HG03066 (cell line): Measurements from ENCODE around the gene EXOG.
"Not testable (repeated sequence)": the region's sequence is repeated elsewhere in the genome, so short reads cannot be mapped to it uniquely, and the experiment has no call there.

ENCODE experiments used
- ATAC-seq: cut with Tn5 transposase; IDR thresholded peaks from one replicate; pipeline ENCODE4 v1.9.1; 2021; ENCODE audit warnings: low read depth; ENCODE audit not compliant: unreplicated experiment

The EXOG gene

GRCh38 chr3:38560996-38561717 lies 65.0 kb downstream of the EXOG start:
- no peak for ATAC-seq

- no peak for ATAC-seq
Measured at GRCh38 chr3:38561746-38562466, 65.8 kb downstream of the EXOG start.

- no peak for ATAC-seq
Measured at GRCh38 chr3:38562467-38562925, 66.4 kb downstream of the EXOG start.

GRCh38 chr3:38563070-38563885 lies 67.1 kb downstream of the EXOG start:
- no peak for ATAC-seq

- ATAC-seq: no peak
Measured at GRCh38 chr3:38563886-38564270, 67.7 kb downstream of the EXOG start.

GRCh38 chr3:38564631-38565338 lies 68.6 kb downstream of the EXOG start:
- ATAC-seq: no peak

- no peak for ATAC-seq
Measured at GRCh38 chr3:38565339-38566214, 69.4 kb downstream of the EXOG start.

- ATAC-seq: no peak
Measured at GRCh38 chr3:38566215-38566528, 70.0 kb downstream of the EXOG start.

GRCh38 chr3:38566794-38567193 lies 70.7 kb downstream of the EXOG start:
- not testable (repeated sequence) for ATAC-seq

GRCh38 chr3:38567498-38567897 lies 71.4 kb downstream of the EXOG start:
- no peak for ATAC-seq

GRCh38 chr3:38573111-38573510 lies 77.0 kb downstream of the EXOG start:
- no peak for ATAC-seq

- no peak for ATAC-seq
Measured at GRCh38 chr3:38573556-38573955, 77.4 kb downstream of the EXOG start.

- no peak for ATAC-seq
Measured at GRCh38 chr3:38574411-38575278, 78.5 kb downstream of the EXOG start.

- ATAC-seq: no peak
Measured at GRCh38 chr3:38575279-38575843, 79.2 kb downstream of the EXOG start.
